Testis (tissue), 3 donors: ENCODE measurements around the gene SMCO4. TPM values are rescaled to one million over a fixed set of nuclear protein-coding genes. Genes with fewer than 3 reads are reported as not detected.

Experiments used
- DNase-seq: peaks from one replicate; pipeline ENCODE4 v3.0.0-alpha.2; 2019
- H3K27ac ChIP-seq, 2 donors: fragments of 200-600 bp; sonication (generic); one replicate each; pipeline ENCODE4 v1.5.1; 2019
- H3K27me3 ChIP-seq: fragments of 200-600 bp; sonication (generic); one replicate; pipeline ENCODE4 v1.5.1; 2019
- H3K36me3 ChIP-seq: fragments of 200-600 bp; sonication (generic); one replicate; pipeline ENCODE4 v1.5.1; 2017; ENCODE audit warnings: low read depth; ENCODE audit errors: missing control alignments
- H3K4me1 ChIP-seq: fragments of 200-600 bp; sonication (generic); one replicate; pipeline ENCODE4 v1.5.1; 2019
- H3K4me3 ChIP-seq, 2 donors: fragments of 200-600 bp; sonication (generic); one replicate each; pipeline ENCODE4 v1.5.1; 2017 to 2019
- H3K9me3 ChIP-seq: fragments of 200-600 bp; sonication (generic); one replicate; pipeline ENCODE4 v1.5.1; 2017
- CTCF ChIP-seq, 3 experiments: fragments of 450-650 bp in 2 of 3; fragments of 200-600 bp in 1 of 3; sonication (generic) in 1 of 3; IDR thresholded peaks; one replicate each; pipeline ENCODE4 v1.5.1; 2016 to 2019; ENCODE audit warnings: antibody characterized with exemption in 3 of 3, mild to moderate bottlenecking in 2 of 3, moderate library complexity in 1 of 3
- POLR2A ChIP-seq: fragments of 450-650 bp; IDR thresholded peaks from one replicate; pipeline ENCODE4 v1.6.1; 2017; ENCODE audit warnings: antibody characterized with exemption, mild to moderate bottlenecking, moderate library complexity
- WGBS, 2 donors: methylation state at CpG; one replicate each; pipeline ENCODE4 v1.1.5; 2018; 5-methylcytosine and 5-hydroxymethylcytosine counted together
- intact Hi-C: fragments of 100-400 bp; cut with DNase I; formaldehyde crosslinking; loops from one replicate; pipeline ENCODE4 v1.15.1; 2023; ENCODE audit warnings: low total_unique reads
- polyA plus RNA-seq: library from polyadenylated mRNA; stranded (reverse); fragments of 350-450 nt; fragmentation: Illumina TruSeq; extraction: RNeasy Lipid Tissue Mini Kit (QIAGEN cat#74804); gene quantifications from one replicate; pipeline ENCODE4 v1.2.3, GENCODE V29; 2014; ENCODE audit warnings: low read depth, low replicate concordance; ENCODE audit not compliant: insufficient read depth
- total RNA-seq, 2 donors: library from RNA; depleted of rRNA; stranded (reverse); fragments of >200 nt; gene quantifications; one replicate each; pipeline ENCODE4 v1.2.3, GENCODE V29; 2016

SMCO4 gene
- total and polyA plus RNA-seq, 3 donors from 2014 or later, result 33.6 to 59.9 (median 34.2) TPM

GRCh38 chr11:93548679-93549319 lies 5.6 kb upstream of the SMCO4 start:
- Histone ChIP-seq H3K4me3 (no peak overlapping the region), H3K4me1 (no peaks in the 10 kb centered on the region), H3K9me3 (no peaks in the 10 kb centered on the region), H3K27me3 (no peaks in the 10 kb centered on the region), H3K36me3 (no peaks in the 10 kb centered on the region), H3K27ac (no peak overlapping the region)
- no peak for DNase-seq
- intact Hi-C loops, result no loop called here
- WGBS, 2 donors, result 81 to 90% methylated on average over 6 of the region's 6 CpGs
- no peak for TF ChIP-seq POLR2A
- TF ChIP-seq CTCF (IDR thresholded peaks at IDR 0.05), result no peak

GRCh38 chr11:93547773-93548172 lies 4.6 kb upstream of the SMCO4 start:
- no peak overlapping the region for H3K27ac ChIP-seq
- no peaks in the 10 kb centered on the region for H3K27me3 ChIP-seq
- no peak overlapping the region for H3K4me3 ChIP-seq
- no peaks in the 10 kb centered on the region for H3K4me1 ChIP-seq
- H3K36me3 ChIP-seq, result no peaks in the 10 kb centered on the region
- DNase-seq, result no peak
- 50% methylated on average over 2 of the region's 2 CpGs for WGBS, 2 donors
- intact Hi-C loops, result no loop called here
- TF ChIP-seq CTCF (IDR thresholded peaks at IDR 0.05) (no peak), POLR2A (no peak)
- no peaks in the 10 kb centered on the region for H3K9me3 ChIP-seq

GRCh38 chr11:93547028-93547427 lies 3.8 kb upstream of the SMCO4 start:
- H3K4me1 ChIP-seq, result peaks cover 2% of the 10 kb centered on the region
- H3K36me3 ChIP-seq, result no peaks in the 10 kb centered on the region
- H3K9me3 ChIP-seq, result no peaks in the 10 kb centered on the region
- no peak overlapping the region for H3K27ac ChIP-seq
- no peak for DNase-seq
- intact Hi-C loops, result no loop called here
- no peak overlapping the region for H3K4me3 ChIP-seq
- H3K27me3 ChIP-seq, result no peaks in the 10 kb centered on the region
- 57 to 62% methylated on average over 2 of the region's 2 CpGs for WGBS, 2 donors
- TF ChIP-seq CTCF (IDR thresholded peaks at IDR 0.05) (no peak), POLR2A (no peak)

- Histone ChIP-seq H3K4me3 (no peak overlapping the region), H3K36me3 (no peaks in the 10 kb centered on the region), H3K4me1 (peaks cover 12% of the 10 kb centered on the region), H3K27me3 (no peaks in the 10 kb centered on the region), H3K9me3 (no peaks in the 10 kb centered on the region), H3K27ac (no peak overlapping the region)
- no peak for DNase-seq
- intact Hi-C loops, result no loop called here
- WGBS, 2 donors, result 71 to 75% methylated on average over 2 of the region's 2 CpGs
- TF ChIP-seq POLR2A (no peak), CTCF (IDR thresholded peaks at IDR 0.05) (no peak)
These were observed 2.4 kb upstream of the SMCO4 start for GRCh38 chr11:93545566-93545965.

- no peak for TF ChIP-seq POLR2A
- TF ChIP-seq CTCF (IDR thresholded peaks at IDR 0.05), result no peak
- Histone ChIP-seq H3K36me3 (no peaks in the 10 kb centered on the region), H3K27me3 (no peaks in the 10 kb centered on the region), H3K27ac (peak overlapping the region; percentile 85 to 94), H3K9me3 (no peaks in the 10 kb centered on the region), H3K4me3 (peak overlapping the region; percentile 84 to 86), H3K4me1 (peaks cover 17% of the 10 kb centered on the region)
- WGBS, 2 donors, result 1% methylated on average over 37 of the region's 59 CpGs; no CpG with 5 or more reads in 1 of the 2 donors
- intact Hi-C loops, result loop anchor here (5.0 kb wide), 1 partner anchor 306 kb away; no protein-coding TSS in a partner anchor
- DNase-seq, result peak; percentile 43
These were observed 371 bp downstream of the SMCO4 start for GRCh38 chr11:93542811-93543229.
